Body of pancreas (tissue), 4 donors: ENCODE data around the gene HOXB6.

Experiments
- POLR2A ChIP-seq, 3 donors: fragments of 450-650 bp; IDR thresholded peaks; one replicate each; pipeline ENCODE4 v1.6.1; 2016; ENCODE audit warnings: antibody characterized with exemption in 3 of 3, mild to moderate bottlenecking in 2 of 3
- TF ChIP-seq, protein P1 (sequence below), 7 experiments: fragments of 450-650 bp in 4 of 7; fragments of 200-600 bp in 3 of 7; sonication (generic) in 3 of 7; IDR thresholded peaks; one replicate each; pipeline ENCODE4 v1.5.1; 2016 to 2019; ENCODE audit warnings: antibody characterized with exemption in 7 of 7

DNA sequence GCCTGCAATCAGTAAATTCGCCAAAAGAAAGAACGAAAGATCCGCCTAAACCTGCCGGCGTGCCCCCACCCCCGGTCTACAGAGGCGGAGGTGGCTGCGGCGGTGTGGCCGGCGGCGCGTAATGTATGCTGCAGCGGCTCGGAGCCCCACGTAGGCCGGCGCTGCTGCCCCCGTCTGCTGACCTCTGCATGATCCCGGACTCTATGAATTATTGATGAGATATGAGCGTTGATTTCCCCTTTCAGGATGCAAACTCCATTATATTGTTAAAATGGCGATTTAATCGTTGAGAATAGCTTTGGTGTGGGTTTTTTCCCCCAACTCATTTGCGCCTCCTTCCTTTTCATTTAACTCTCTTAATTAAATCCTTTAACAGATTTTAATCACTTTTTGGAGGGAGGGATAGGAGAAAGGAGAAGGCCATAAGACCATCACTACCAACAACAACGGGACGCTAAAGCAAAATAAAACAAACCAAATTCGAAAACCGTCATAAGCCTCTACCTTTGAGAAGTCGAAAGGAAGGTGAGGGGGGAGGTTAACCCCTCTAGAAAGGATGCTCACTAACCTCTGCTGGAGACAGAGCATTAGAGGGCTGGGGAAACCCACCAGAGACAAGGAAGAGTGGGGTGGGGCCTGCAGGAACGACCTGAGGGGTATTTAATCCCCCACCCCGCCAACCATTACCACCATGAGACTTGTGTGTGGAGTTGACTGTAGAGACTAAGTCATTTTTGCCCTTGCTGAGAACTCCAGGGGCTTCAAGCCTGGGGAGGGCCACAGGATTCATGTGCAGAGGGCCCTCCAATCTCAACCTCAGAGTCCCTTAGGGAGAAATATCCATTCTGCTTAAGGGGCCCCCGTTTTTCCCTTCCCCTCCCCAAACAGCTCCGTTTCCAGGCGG is 18.2 kb downstream of the HOXB6 start:
- no peak for TF ChIP-seq POLR2A (IDR thresholded peaks at IDR 0.05)
- TF ChIP-seq, protein P1, sequence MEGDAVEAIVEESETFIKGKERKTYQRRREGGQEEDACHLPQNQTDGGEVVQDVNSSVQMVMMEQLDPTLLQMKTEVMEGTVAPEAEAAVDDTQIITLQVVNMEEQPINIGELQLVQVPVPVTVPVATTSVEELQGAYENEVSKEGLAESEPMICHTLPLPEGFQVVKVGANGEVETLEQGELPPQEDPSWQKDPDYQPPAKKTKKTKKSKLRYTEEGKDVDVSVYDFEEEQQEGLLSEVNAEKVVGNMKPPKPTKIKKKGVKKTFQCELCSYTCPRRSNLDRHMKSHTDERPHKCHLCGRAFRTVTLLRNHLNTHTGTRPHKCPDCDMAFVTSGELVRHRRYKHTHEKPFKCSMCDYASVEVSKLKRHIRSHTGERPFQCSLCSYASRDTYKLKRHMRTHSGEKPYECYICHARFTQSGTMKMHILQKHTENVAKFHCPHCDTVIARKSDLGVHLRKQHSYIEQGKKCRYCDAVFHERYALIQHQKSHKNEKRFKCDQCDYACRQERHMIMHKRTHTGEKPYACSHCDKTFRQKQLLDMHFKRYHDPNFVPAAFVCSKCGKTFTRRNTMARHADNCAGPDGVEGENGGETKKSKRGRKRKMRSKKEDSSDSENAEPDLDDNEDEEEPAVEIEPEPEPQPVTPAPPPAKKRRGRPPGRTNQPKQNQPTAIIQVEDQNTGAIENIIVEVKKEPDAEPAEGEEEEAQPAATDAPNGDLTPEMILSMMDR (IDR thresholded peaks at IDR 0.05): no peak
